ENCODE data around the gene TSPAN15.

- TF ChIP-seq ZNF513 (tag by site-specific recombination; IDR thresholded peaks at IDR 0.05) = no peak
- TF ChIP-seq CTCF (tag by site-specific recombination; IDR thresholded peaks at IDR 0.05) = no peak
- no peak for TF ChIP-seq ZNF501 (tag by site-specific recombination; IDR thresholded peaks at IDR 0.05)
These were observed 26.8 kb downstream of the TSPAN15 start for GRCh38 chr10:69477968-69478597.
